Measurements from ENCODE around the gene NFATC1. TPM values are rescaled to one million over a fixed set of nuclear protein-coding genes. Genes with fewer than 3 reads are reported as not detected.

Gene NFATC1
- total RNA-seq, 1 donor from 2014 or later: 5.6 TPM

GRCh38 chr18:79465392-79465991, 69.8 kb downstream of the NFATC1 start:
- H3K4me1 Mint-ChIP-seq (ENCODE audit: low read depth): no peaks in the 10 kb centered on the region
- H3K9me3 Mint-ChIP-seq (ENCODE audit: low read depth): no peaks in the 10 kb centered on the region
- H3K4me3 Mint-ChIP-seq (ENCODE audit: low read depth): no peak overlapping the region
- DNase-seq (ENCODE audit: low spot score, unreplicated experiment): no peak
- TF ChIP-seq CTCF (IDR thresholded peaks at IDR 0.05; ENCODE audit: unreplicated experiment): no peak
- H3K27ac Mint-ChIP-seq: no peak overlapping the region
- H3K27me3 Mint-ChIP-seq: no peaks in the 10 kb centered on the region
- H3K36me3 Mint-ChIP-seq (ENCODE audit: insufficient read depth): no peaks in the 10 kb centered on the region

GRCh38 chr18:79466591-79466990, 70.9 kb downstream of the NFATC1 start:
- H3K36me3 Mint-ChIP-seq (ENCODE audit: insufficient read depth): no peaks in the 10 kb centered on the region
- TF ChIP-seq CTCF (IDR thresholded peaks at IDR 0.05; ENCODE audit: unreplicated experiment): no peak
- no peak overlapping the region for H3K4me3 Mint-ChIP-seq (ENCODE audit: low read depth)
- H3K27me3 Mint-ChIP-seq: no peaks in the 10 kb centered on the region
- DNase-seq (ENCODE audit: low spot score, unreplicated experiment): no peak
- no peak overlapping the region for H3K27ac Mint-ChIP-seq
- H3K4me1 Mint-ChIP-seq (ENCODE audit: low read depth): no peaks in the 10 kb centered on the region
- H3K9me3 Mint-ChIP-seq (ENCODE audit: low read depth): no peaks in the 10 kb centered on the region

- no peaks in the 10 kb centered on the region for H3K4me1 Mint-ChIP-seq (ENCODE audit: low read depth)
- H3K27me3 Mint-ChIP-seq: no peaks in the 10 kb centered on the region
- no peaks in the 10 kb centered on the region for H3K9me3 Mint-ChIP-seq (ENCODE audit: low read depth)
- H3K27ac Mint-ChIP-seq: no peak overlapping the region
- H3K36me3 Mint-ChIP-seq (ENCODE audit: insufficient read depth): no peaks in the 10 kb centered on the region
- TF ChIP-seq CTCF (IDR thresholded peaks at IDR 0.05; ENCODE audit: unreplicated experiment): no peak
- no peak overlapping the region for H3K4me3 Mint-ChIP-seq (ENCODE audit: low read depth)
- DNase-seq (ENCODE audit: low spot score, unreplicated experiment): no peak
Observed at GRCh38 chr18:79467126-79467525, 71.4 kb downstream of the NFATC1 start.

- Mint-ChIP-seq H3K36me3 (ENCODE audit: insufficient read depth) (peaks cover 2% of the 10 kb centered on the region), H3K27ac (no peak overlapping the region), H3K4me1 (ENCODE audit: low read depth) (no peaks in the 10 kb centered on the region), H3K27me3 (no peaks in the 10 kb centered on the region), H3K9me3 (ENCODE audit: low read depth) (no peaks in the 10 kb centered on the region), H3K4me3 (ENCODE audit: low read depth) (no peak overlapping the region)
- DNase-seq (ENCODE audit: low spot score, unreplicated experiment): no peak
- TF ChIP-seq CTCF (IDR thresholded peaks at IDR 0.05; ENCODE audit: unreplicated experiment): no peak
Observed at GRCh38 chr18:79468119-79468789, 72.5 kb downstream of the NFATC1 start.

GRCh38 chr18:79469309-79469708, 73.6 kb downstream of the NFATC1 start:
- Mint-ChIP-seq H3K27me3 (no peaks in the 10 kb centered on the region), H3K4me1 (ENCODE audit: low read depth) (no peaks in the 10 kb centered on the region), H3K36me3 (ENCODE audit: insufficient read depth) (peaks cover 2% of the 10 kb centered on the region), H3K4me3 (ENCODE audit: low read depth) (no peak overlapping the region), H3K9me3 (ENCODE audit: low read depth) (no peaks in the 10 kb centered on the region), H3K27ac (no peak overlapping the region)
- DNase-seq (ENCODE audit: low spot score, unreplicated experiment): no peak
- TF ChIP-seq CTCF (IDR thresholded peaks at IDR 0.05; ENCODE audit: unreplicated experiment): no peak

All from progenitor cell of endocrine pancreas (in vitro differentiated cells).